Activated T-helper 1 cell treated with Interleukin-2 at 50 U/mL for 16 hours (primary cell): ENCODE measurements around the gene PLEKHA8.
"Not testable (repeated sequence)": the region's sequence is repeated elsewhere in the genome, so short reads cannot be mapped to it uniquely, and the experiment has no call there.

Source experiments
- DNase-seq: peaks from one replicate; pipeline ENCODE4 v3.0.0-alpha.2; 2020; ENCODE audit warnings: low read depth

Gene PLEKHA8

GRCh38 chr7:30066687-30067086, 38.5 kb downstream of the PLEKHA8 start:
- no peak for DNase-seq

GRCh38 chr7:30068117-30068516, 39.9 kb downstream of the PLEKHA8 start:
- no peak for DNase-seq

- DNase-seq, result no peak
These were observed 41.1 kb downstream of the PLEKHA8 start for GRCh38 chr7:30069096-30069867.

- no peak for DNase-seq
These were observed 41.8 kb downstream of the PLEKHA8 start for GRCh38 chr7:30070052-30070451.

- DNase-seq, result no peak
These were observed 44.5 kb downstream of the PLEKHA8 start for GRCh38 chr7:30072735-30073134.

GRCh38 chr7:30074422-30075030, 46.3 kb downstream of the PLEKHA8 start:
- no peak for DNase-seq

GRCh38 chr7:30076411-30076810, 48.2 kb downstream of the PLEKHA8 start:
- DNase-seq, result no peak

- no peak for DNase-seq
These were observed 50.1 kb downstream of the PLEKHA8 start for GRCh38 chr7:30078280-30078679.

GRCh38 chr7:30079880-30080279, 51.7 kb downstream of the PLEKHA8 start:
- no peak for DNase-seq

- DNase-seq, result no peak
These were observed 52.6 kb downstream of the PLEKHA8 start for GRCh38 chr7:30080818-30081217.

GRCh38 chr7:30082686-30083085, 54.5 kb downstream of the PLEKHA8 start:
- no peak for DNase-seq

GRCh38 chr7:30083334-30083733, 55.1 kb downstream of the PLEKHA8 start:
- no peak for DNase-seq

GRCh38 chr7:30084212-30084611, 56.0 kb downstream of the PLEKHA8 start:
- no peak for DNase-seq

GRCh38 chr7:30086529-30086928, 58.3 kb downstream of the PLEKHA8 start:
- no peak for DNase-seq

GRCh38 chr7:30087371-30087770, 59.2 kb downstream of the PLEKHA8 start:
- no peak for DNase-seq

- DNase-seq, result no peak
These were observed 60.1 kb downstream of the PLEKHA8 start for GRCh38 chr7:30088362-30088761.

- no peak for DNase-seq
These were observed 61.9 kb downstream of the PLEKHA8 start for GRCh38 chr7:30090111-30090510.

GRCh38 chr7:30091491-30091912, 63.3 kb downstream of the PLEKHA8 start:
- no peak for DNase-seq

- DNase-seq, result no peak
These were observed 63.8 kb downstream of the PLEKHA8 start for GRCh38 chr7:30091987-30092386.

GRCh38 chr7:30093420-30093952, 65.3 kb downstream of the PLEKHA8 start:
- DNase-seq, result no peak

- not testable (repeated sequence) for DNase-seq
These were observed 70.4 kb downstream of the PLEKHA8 start for GRCh38 chr7:30098599-30098998.

GRCh38 chr7:30102281-30102680, 74.1 kb downstream of the PLEKHA8 start:
- DNase-seq, result no peak

GRCh38 chr7:30104157-30104556, 75.9 kb downstream of the PLEKHA8 start:
- no peak for DNase-seq
